ENCODE data around the gene GPR37L1.
A peak's percentile ranks its signal among the peaks of the same experiment; 100 is the strongest.
"Not testable (repeated sequence)": the region's sequence is repeated elsewhere in the genome, so short reads cannot be mapped to it uniquely, and the experiment has no call there.

GPR37L1 gene

DNA sequence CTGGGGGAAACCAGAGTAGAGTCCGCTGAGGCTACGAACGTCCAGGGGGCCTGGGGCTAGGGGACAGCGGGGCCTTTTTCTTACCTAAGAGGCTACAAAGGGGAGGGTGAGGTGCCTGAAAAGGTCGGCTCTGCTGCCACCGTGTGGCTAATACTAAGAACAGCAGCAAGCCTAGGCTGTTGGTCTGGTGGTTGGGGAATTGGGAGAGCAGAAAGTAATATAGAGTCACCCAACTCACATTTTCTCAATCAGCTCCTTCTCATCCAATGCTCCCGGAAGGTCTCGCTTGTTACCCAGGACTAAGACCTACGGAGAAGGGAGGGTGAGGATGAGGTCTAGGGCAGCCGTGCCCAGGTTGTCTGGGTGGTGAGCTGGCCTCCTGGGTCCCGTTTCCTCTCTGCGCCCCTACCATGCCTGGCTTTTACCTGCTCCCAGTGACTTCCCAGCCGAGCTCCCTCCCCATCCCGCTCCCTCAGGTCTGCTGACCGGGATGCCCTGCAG, 12.6 kb downstream of the GPR37L1 start:
- TF ChIP-seq, protein P1, sequence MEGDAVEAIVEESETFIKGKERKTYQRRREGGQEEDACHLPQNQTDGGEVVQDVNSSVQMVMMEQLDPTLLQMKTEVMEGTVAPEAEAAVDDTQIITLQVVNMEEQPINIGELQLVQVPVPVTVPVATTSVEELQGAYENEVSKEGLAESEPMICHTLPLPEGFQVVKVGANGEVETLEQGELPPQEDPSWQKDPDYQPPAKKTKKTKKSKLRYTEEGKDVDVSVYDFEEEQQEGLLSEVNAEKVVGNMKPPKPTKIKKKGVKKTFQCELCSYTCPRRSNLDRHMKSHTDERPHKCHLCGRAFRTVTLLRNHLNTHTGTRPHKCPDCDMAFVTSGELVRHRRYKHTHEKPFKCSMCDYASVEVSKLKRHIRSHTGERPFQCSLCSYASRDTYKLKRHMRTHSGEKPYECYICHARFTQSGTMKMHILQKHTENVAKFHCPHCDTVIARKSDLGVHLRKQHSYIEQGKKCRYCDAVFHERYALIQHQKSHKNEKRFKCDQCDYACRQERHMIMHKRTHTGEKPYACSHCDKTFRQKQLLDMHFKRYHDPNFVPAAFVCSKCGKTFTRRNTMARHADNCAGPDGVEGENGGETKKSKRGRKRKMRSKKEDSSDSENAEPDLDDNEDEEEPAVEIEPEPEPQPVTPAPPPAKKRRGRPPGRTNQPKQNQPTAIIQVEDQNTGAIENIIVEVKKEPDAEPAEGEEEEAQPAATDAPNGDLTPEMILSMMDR (IDR thresholded peaks at IDR 0.05; ENCODE audit: control extremely low read depth, extremely low read depth, low read depth, missing control alignments) = peak; percentile 90

DNA sequence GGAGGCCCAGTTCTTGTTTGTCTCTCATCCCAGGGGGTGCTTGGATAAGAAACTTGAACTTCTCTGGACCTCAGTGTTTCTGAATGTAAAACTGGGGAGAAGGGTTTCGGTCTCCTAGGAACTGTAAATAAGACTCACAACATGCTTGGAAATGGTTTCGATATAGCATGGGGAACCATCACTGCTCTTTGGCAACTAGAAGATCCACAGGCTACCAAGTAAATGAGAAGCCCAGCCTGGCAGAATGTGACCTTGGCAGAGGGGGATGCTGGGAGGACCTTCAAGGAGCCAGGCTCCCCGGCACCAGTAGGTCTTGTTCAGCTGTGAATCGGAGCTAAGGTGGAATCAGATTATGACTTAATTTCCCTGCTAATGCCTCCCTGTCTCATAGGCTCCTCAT, 18.1 kb downstream of the GPR37L1 start:
- ChIA-PET POLR2A (no interaction called here), CTCF (no interaction called here)
- no peak for DNase-seq (ENCODE audit: extremely low spot score)
- TF ChIP-seq, protein P1 (IDR thresholded peaks at IDR 0.05; ENCODE audit: control extremely low read depth, extremely low read depth, low read depth, missing control alignments) = no peak

More for the DNA sequence above, 12.6 kb downstream of the GPR37L1 start:
- CTCF ChIA-PET = interaction anchor here (0.7 to 6.3 kb wide), 39 partner anchors 8 to 306 kb away, joined by 3 to 99 read pairs (median 4); partner anchors contain the start of genes ARL8A, ELF3, GPR37L1 and LMOD1
- POLR2A ChIA-PET = interaction anchor here (1.2 kb wide), 1 partner anchor 27 kb away, joined by 3 read pairs; no protein-coding TSS in a partner anchor
- DNase-seq (ENCODE audit: extremely low spot score) = peak; percentile 89

DNA sequence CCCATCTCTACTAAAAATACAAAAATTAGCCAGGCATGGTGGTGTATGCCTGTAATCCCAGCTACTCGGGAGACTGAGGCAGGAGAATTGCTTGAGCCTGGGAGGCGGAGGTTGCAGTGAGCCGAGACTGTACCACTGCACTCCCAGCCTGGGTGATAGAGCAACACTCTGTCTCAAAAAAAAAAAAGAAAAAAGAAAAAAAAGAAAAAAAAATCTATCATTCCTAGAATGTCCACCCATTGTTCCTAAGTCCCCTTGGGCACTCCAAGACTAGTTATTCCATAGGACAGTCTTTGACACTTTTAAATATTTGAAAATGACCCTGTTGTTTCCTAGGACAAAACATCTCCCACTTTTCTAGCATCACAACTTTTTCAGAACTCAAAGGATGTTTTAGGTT, 18.8 kb downstream of the GPR37L1 start:
- POLR2A ChIA-PET; DNase-seq (ENCODE audit: extremely low spot score): not testable (repeated sequence)
- CTCF ChIA-PET = interaction anchor here (3.3 to 3.6 kb wide), 2 partner anchors 7 to 14 kb away, joined by 12 to 21 read pairs; no protein-coding TSS in a partner anchor

DNA sequence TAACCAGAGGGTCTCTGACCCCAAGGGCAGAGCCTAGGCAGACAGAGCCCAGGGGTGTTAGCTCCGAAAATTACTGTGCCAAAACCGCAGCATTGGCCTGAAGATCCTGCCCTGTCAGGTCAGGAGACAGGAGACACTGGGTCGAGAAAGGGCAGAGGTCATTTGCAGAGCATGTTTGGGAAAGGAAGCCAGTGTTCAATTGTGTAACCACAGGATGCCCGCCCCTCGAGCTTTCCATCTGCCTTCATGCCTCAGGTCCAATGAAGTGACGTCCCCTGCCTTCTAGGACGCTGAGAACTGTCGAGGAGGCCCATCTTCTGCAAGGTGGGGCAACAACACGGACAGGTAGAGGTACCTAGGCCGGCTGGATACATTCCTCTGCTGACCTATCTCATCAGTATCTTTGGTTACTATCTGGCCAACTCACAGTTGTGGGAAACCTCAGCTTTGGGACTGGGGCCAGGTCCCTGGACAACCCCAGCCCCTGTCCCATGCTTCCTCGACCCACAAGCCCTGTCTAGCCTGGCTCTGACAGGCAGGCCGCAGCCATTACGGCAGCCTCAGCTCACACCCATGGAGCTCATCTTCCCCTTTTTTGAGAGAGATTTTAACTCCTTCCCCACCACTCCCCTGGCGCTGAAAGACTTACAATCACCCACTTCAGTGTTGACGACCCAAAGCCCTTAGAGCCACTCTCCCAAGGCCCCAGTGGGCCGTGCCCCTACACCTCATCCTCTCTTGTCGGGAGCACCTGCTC, 20.5 kb downstream of the GPR37L1 start:
- POLR2A ChIA-PET = interaction anchor here (1.0 kb wide), 1 partner anchor 185 kb away, joined by 5 read pairs; no protein-coding TSS in a partner anchor
- TF ChIP-seq, protein P1 (IDR thresholded peaks at IDR 0.05; ENCODE audit: control extremely low read depth, extremely low read depth, low read depth, missing control alignments) = no peak
- CTCF ChIA-PET = interaction anchor here (0.9 to 3.6 kb wide), 9 partner anchors 9 to 143 kb away, joined by 3 to 21 read pairs (median 4); partner anchors contain the start of gene PTPN7
- peak; percentile 58 for DNase-seq (ENCODE audit: extremely low spot score)

DNA sequence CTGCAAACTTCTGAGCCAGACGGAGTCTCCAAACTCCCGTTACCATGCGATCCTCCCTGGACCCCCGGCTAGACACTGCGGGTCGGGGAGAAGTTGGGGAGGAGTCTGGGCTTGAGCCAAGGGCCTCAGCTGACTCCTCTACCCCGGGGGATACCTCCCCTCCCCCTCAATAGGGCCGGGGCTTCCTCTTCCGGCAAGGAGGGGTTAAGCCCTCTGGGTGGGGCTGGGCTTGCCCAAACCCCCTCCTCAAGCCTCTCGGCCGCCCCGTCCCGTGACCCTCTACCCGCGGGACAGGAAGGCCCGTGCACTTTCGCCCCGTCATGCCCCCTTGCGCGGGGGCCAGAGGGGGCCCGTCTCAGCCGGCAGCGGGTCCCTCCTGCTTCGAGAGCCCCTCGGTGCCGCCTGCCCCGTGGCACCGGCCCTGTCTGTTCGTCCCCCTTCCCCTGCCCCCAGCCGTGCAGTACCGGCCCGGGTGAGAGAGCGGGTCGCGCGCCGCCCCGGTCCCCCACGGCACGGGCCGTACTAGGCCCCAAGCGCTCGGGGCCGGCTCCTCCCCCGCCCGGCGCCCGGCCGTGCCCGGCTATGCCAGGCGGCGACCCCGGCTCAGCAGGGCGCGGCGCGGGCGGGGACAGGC, 21.2 kb downstream of the GPR37L1 start:
- DNase-seq (ENCODE audit: extremely low spot score) = peak; percentile 72
- POLR2A ChIA-PET = interaction anchor here (1.0 kb wide), 1 partner anchor 186 kb away, joined by 5 read pairs; no protein-coding TSS in a partner anchor
- TF ChIP-seq, protein P1 (IDR thresholded peaks at IDR 0.05; ENCODE audit: control extremely low read depth, extremely low read depth, low read depth, missing control alignments) = no peak
- CTCF ChIA-PET = interaction anchor here (1.0 to 3.6 kb wide), 8 partner anchors 9 to 49 kb away, joined by 3 to 21 read pairs (median 3); partner anchors contain the start of gene PTPN7

DNA sequence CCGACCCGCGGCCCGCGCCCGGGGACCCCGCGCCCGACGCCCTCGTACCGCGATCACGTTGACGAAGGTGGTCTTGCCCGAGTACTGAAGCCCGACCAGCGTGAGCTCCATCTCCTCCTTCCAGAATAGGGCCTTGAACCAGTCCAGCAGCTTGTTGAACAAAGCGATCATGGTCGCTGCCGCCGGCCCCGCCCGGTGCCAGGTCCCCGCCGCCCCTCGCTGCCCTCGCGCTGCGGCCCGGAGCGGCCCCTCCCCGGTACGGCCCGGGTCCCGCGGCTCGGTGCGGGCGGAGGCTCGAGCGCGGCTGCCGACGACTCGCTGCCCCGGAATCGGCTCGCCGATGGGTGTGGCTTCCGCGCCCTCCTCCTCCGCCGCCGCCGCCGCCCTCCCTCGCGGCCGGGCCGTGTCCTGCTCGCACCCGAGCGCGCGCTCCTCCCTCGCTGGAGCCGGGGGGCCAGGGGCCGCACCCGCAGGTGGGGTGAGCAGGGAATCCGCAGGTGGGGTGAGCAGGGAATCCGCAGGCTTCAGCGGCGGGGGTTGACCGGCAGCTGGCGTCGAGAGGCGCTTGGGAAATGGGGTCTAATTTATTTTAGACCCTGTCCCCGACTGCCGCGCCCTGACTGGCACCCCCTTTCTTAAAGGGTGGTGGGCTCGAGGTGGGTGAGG, 21.8 kb downstream of the GPR37L1 start, which contains the start of gene ARL8A:
Gene ARL8A, minus strand, starts transcription at position 336 of the 666 bp plus-strand sequence. Its CDS starts 165 bp downstream, at position 171.
- CTCF ChIA-PET = interaction anchor here (1.4 to 3.6 kb wide), 3 partner anchors 9 to 10 kb away, joined by 3 to 21 read pairs (median 12); no protein-coding TSS in a partner anchor
- POLR2A ChIA-PET = no interaction called here
- DNase-seq (ENCODE audit: extremely low spot score) = peak; percentile 87
- TF ChIP-seq, protein P1 (IDR thresholded peaks at IDR 0.05; ENCODE audit: control extremely low read depth, extremely low read depth, low read depth, missing control alignments) = no peak
